Kidney (tissue), 14 donors: ENCODE measurements around the gene ATP6V0D1. TPM values are rescaled to one million over a fixed set of nuclear protein-coding genes. Genes with fewer than 3 reads are reported as not detected.

Experiments used
- DNase-seq, 5 donors: peaks; one replicate each; pipeline ENCODE4 v3.0.0-alpha.2; 2013 to 2020
- FAIRE-seq: peaks from 2 replicates; lab custom pipeline; 2012; peaks lifted over from hg19 to GRCh38; lab: Jason Lieb, UNC
- H3K27ac ChIP-seq, 2 donors: one replicate each; pipeline ENCODE4 v1.7.0; 2013; ENCODE audit warnings: low read depth in 2 of 2, low read length in 2 of 2, inconsistent platforms in 1 of 2
- H3K27me3 ChIP-seq: one replicate; pipeline ENCODE4 v1.7.1; 2013; ENCODE audit warnings: low read length, inconsistent platforms; ENCODE audit not compliant: control insufficient read depth, insufficient read depth
- H3K36me3 ChIP-seq, 3 donors: one replicate each; pipeline versions ENCODE4 v1.7.0 to v1.7.1; 2013; ENCODE audit warnings: low read length in 3 of 3, control low read depth in 1 of 3, inconsistent platforms in 1 of 3; ENCODE audit not compliant: insufficient read depth in 3 of 3, control insufficient read depth in 2 of 3
- H3K4me1 ChIP-seq, 3 donors: one replicate each; pipeline versions ENCODE4 v1.7.0 to v1.7.1; 2013; ENCODE audit warnings: low read length in 3 of 3, inconsistent platforms in 1 of 3, low read depth in 1 of 3; ENCODE audit not compliant: control insufficient read depth in 2 of 3, insufficient read depth in 2 of 3
- H3K4me3 ChIP-seq, 3 donors: one replicate each; pipeline versions ENCODE4 v1.7.0 to v1.8.1; 2013; ENCODE audit warnings: low read length in 3 of 3, control low read depth in 1 of 3, inconsistent platforms in 1 of 3
- H3K9ac ChIP-seq, 3 donors: one replicate each; pipeline versions ENCODE4 v1.7.0 to v1.7.1; 2013; ENCODE audit warnings: low read length in 3 of 3, control low read depth in 1 of 3, inconsistent platforms in 1 of 3
- H3K9me3 ChIP-seq, 3 donors: one replicate each; pipeline versions ENCODE4 v1.7.0 to v1.7.1; 2013; ENCODE audit warnings: low read length in 3 of 3, control low read depth in 1 of 3, inconsistent platforms in 1 of 3; ENCODE audit not compliant: control insufficient read depth in 2 of 3, insufficient read depth in 1 of 3
- CTCF ChIP-seq: IDR thresholded peaks from 3 replicates; pipeline ENCODE4 v1.5.1; 2012; ENCODE audit warnings: mild to moderate bottlenecking, moderate library complexity, borderline replicate concordance; ENCODE audit not compliant: insufficient read depth; ENCODE audit errors: extremely low read depth
- intact Hi-C: fragments of 100-400 bp; cut with DNase I; formaldehyde crosslinking; loops from one replicate; pipeline ENCODE4 v1.11.1; 2022
- polyA plus RNA-seq: library from polyadenylated mRNA; stranded (reverse); fragments of 350-450 nt; fragmentation: Illumina TruSeq; extraction: RNeasy Lipid Tissue Mini Kit (QIAGEN cat#74804); gene quantifications from one replicate; pipeline ENCODE4 v1.2.3, GENCODE V29; 2014; ENCODE audit warnings: low read depth, low replicate concordance; ENCODE audit not compliant: insufficient read depth
- total RNA-seq: library from RNA; stranded (reverse); fragmentation: NEBNext Ultra II Directional; extraction: Animal tissue kit (Norgen Biotek cat#: 25700); gene quantifications from one replicate; pipeline ENCODE4 v1.2.1, GENCODE V29; 2021
- donor health status: control.
- donor health status: control.
- donor health status: control.
- donor health status: control.
- donor health status: control.
- donor health status: DM: yes; HTN: yes; CAD: no.
- donor health status: Normal renal cell carcinoma (clear cell type).

ATP6V0D1 gene
- total and polyA plus RNA-seq, 2 donors from 2014 or later = 100 to 208 TPM

GRCh38 chr16:67406111-67406971 is 74.6 kb downstream of the ATP6V0D1 start:
- H3K9ac ChIP-seq = peak overlapping the region in 1 of 3 donors; percentile 12
- H3K27ac ChIP-seq = no peak overlapping the region
- intact Hi-C loops = no loop called here
- no peak overlapping the region for H3K4me3 ChIP-seq
- H3K4me1 ChIP-seq = peaks cover 0 to 10% (median 3%) of the 10 kb centered on the region in 3 donors
- no peaks in the 10 kb centered on the region for H3K27me3 ChIP-seq
- FAIRE-seq = no peak
- no peak for TF ChIP-seq CTCF
- peak in 1 of 5 donors; percentile 52 for DNase-seq
- H3K36me3 ChIP-seq = no peaks in the 10 kb centered on the region
- no peaks in the 10 kb centered on the region for H3K9me3 ChIP-seq

- FAIRE-seq = no peak
- no peak for DNase-seq
- Histone ChIP-seq H3K27me3 (no peaks in the 10 kb centered on the region), H3K36me3 (no peaks in the 10 kb centered on the region), H3K9me3 (no peaks in the 10 kb centered on the region), H3K27ac (peak overlapping the region; percentile 53 to 90), H3K4me3 (no peak overlapping the region), H3K9ac (no peak overlapping the region), H3K4me1 (peaks cover 0 to 10% (median 3%) of the 10 kb centered on the region in 3 donors)
- TF ChIP-seq CTCF = no peak
- intact Hi-C loops = no loop called here
Observed at GRCh38 chr16:67405336-67405735, 75.6 kb downstream of the ATP6V0D1 start.

- peaks cover 0 to 10% (median 3%) of the 10 kb centered on the region in 3 donors for H3K4me1 ChIP-seq
- H3K36me3 ChIP-seq = no peaks in the 10 kb centered on the region
- no peak overlapping the region for H3K4me3 ChIP-seq
- intact Hi-C loops = no loop called here
- H3K27ac ChIP-seq = peak overlapping the region; percentile 86 to 90
- no peak for TF ChIP-seq CTCF
- peak in 3 of 5 donors; percentile 55 to 76 (median 69) for DNase-seq
- no peak for FAIRE-seq
- no peaks in the 10 kb centered on the region for H3K27me3 ChIP-seq
- no peaks in the 10 kb centered on the region for H3K9me3 ChIP-seq
- H3K9ac ChIP-seq = no peak overlapping the region
Observed at GRCh38 chr16:67404740-67405226, 76.2 kb downstream of the ATP6V0D1 start.
